Skeletal muscle cell (primary cell): Measurements from ENCODE around the gene IDH3G.
A peak's percentile ranks its signal among the peaks of the same experiment; 100 is the strongest.

Source experiments
- DNase-seq: peaks from one replicate; pipeline ENCODE4 v3.0.0-alpha.2; 2010; ENCODE audit warnings: low read depth
- H3K4me3 ChIP-seq: 2 replicates; pipeline ENCODE4 v1.5.1; 2011; ENCODE audit warnings: low read depth, mild to moderate bottlenecking, control low read depth, low read length, moderate library complexity

IDH3G gene

GRCh38 chrX:153794018-153794896, at the start of gene IDH3G, which contains the start of gene SSR4:
IDH3G (minus strand) TSS chrX:153794375; CDS start chrX:153794326, 49 bp downstream.
SSR4 (plus strand) TSS chrX:153794668; CDS start chrX:153794688, 20 bp downstream.
- H3K4me3 ChIP-seq, result peak within 1 kb of the TSS; percentile 74
- DNase-seq, result peak; percentile 82

DNA sequence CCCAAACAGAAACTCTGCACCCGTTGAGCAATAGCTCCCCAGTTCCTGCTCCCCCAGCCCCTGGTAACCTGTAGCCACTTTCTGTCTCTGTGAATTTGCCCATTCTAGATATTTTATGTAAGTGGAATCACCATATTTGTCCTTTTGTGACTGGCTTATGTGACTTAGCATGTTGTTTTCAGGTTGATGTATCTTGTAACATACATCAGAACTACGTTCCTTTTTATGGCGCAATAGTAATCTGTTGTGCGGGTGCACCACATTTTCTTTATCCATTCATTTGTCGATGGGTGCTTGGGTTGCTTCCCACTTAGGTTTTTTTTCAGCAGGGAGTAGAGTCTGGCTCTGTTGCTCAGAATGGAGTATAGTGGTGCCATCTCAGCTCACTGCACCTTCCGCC, 42.7 kb upstream of the IDH3G start:
- no peak for DNase-seq
- no peak overlapping the region for H3K4me3 ChIP-seq

DNA sequence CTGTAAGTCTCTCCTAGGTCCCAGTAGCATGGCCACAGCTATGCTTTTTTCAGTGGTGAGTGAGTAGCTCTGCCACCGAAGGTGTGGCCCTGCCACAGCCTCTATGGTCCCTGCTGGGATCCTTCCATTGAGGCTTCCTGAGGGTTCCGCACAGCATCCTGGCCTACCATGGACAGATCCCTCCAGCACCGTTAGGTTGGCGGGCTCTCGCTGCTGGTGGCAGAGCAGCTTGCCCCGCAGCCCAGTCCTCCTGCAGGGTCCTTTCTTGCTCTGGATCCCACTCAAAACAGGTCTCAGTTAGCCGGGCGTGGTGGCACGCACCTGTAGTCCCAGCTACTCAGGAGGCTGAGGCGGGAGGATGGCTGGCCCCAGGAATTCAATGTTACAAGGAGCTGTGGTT, 38.6 kb upstream of the IDH3G start:
- no peak overlapping the region for H3K4me3 ChIP-seq
- DNase-seq, result no peak

DNA sequence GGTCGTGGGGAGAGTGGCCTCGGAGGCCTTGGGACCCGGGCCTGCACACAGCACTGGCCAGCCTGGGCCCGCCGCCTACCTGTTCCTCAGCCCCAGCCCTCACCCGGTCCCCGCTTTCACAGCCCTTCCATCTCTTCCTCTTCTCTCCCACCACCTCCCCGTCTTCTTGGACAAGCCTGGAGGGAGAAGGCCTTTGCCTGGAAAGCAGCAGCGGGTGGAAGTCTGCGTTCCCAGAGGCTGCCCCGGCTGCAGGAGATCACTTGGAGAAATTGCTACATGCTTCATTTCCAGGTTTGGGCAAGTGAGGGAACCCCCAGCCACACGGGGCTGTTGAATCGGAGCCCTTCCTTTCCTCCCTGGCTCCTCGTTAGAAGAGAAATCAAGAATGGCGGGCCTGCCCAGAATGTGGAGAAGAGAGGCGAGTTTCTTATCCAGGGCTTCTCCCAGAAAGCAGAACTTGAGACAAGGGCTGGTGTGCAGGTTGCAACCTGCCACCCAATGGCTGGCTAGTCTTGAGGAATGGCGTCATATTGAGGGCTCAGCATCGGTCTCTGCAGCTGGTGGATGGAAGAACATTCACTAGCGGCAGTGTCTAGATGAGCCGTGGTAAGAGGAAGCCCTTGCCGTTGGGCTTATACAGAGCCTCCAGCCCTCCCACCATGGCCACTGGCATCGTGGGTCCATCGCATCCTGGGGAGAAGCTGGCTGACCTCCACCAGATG, 37.4 kb upstream of the IDH3G start:
- no peak overlapping the region for H3K4me3 ChIP-seq
- DNase-seq, result no peak

DNA sequence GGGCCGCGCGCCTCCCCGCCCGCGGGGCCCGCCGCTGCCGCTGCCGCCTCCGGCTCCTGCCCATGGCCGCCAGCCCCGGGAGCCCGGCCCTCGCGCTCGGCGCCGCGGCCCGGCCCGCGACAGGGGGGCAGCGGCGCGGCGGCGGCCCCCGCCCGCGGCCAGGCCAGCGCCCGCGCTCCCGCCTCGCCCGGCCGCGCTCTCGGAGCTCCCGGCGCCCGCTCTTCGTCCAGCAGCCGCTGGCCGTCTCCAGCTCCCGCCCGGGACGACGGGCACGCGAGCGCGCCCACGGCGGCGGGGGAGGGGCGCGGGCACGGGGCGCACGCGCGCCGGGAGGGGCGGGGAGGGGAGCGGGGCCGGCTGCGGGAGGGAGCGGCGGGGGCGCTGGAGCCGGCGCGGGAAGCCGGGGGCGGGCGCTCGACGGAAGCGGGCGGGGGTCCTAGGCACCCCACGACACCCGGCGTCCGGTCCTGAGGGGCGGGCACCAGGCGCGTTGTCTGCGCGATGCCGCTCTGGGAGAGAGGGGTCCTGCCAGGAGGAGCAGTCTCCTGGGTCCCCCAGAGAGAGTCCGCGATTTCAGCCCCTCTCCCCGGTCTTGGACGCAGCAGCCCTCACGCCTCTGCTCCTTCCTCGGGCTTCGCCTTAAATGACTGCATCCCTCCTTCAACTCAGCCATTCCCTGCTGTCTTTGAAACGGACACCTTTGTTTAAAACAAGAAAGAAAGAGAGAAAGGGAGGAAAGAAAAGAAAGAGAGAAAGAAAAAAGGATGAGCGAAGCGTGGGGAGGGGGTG, 36.7 kb upstream of the IDH3G start:
- DNase-seq, result no peak
- H3K4me3 ChIP-seq, result no peak overlapping the region

DNA sequence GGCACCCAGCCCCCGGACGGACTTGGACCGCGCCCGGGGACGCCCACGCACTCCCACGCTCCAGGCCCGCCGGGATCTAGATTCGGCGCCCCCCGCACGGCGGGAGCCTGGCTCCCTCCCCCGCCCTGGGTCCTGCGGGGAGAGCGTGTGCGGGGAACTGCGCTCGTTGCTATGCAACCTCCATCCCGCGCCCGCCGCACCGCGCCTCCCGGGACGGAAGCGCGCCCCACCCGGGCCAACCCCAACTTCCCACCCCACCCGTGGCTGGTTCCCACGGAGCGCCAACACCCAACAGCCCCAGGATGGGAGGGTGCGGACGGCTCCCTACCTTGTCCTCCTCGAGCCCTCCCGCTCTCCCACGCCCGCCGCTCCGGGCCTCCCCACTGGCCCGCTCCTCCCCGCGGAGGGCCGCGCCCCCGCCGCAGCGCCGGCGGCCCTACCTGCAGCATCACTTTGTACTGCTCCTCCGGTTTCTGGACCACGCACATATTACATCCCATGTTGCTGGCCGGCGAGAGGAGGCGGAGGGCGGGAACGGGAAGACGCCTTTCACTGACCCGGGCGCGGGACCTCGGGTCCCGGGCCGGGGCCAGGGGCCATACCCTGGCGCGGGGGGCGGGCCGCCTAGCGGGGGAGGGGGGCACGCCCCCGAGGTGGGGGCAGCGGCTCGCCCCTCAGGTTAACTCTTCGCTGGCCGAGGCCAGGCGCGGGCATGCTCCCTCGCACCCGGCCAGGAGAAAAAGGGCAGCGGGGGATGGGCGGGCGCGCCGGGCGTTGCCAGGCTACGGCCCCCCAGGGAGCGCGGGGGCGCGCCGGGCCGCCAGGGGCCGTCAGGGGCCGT, 35.8 kb upstream of the IDH3G start, which contains the start of gene PDZD4:
TSS of gene PDZD4 (minus strand) at position 746 of the 841 bp plus-strand sequence. CDS start at position 500, 246 bp downstream.
- no peak for DNase-seq
- peak within 1 kb of the TSS; percentile 20 for H3K4me3 ChIP-seq

DNA sequence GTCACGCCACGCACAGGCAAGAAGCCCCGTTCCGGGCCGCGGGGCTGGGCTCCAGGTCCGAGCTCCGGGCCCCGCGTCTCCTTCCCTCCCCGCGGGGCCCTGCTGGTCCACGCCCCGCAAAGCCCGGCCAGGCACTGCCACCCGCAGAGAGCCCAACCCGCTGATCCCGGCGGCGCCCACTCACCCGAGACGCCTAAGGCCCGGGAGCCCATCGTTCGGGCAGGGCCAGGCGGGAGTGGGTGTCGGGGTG, 35.3 kb upstream of the IDH3G start:
- DNase-seq, result no peak
- H3K4me3 ChIP-seq, result no peak overlapping the region

GRCh38 chrX:153828723-153829548, 34.8 kb upstream of the IDH3G start:
- DNase-seq, result no peak
- H3K4me3 ChIP-seq, result no peak overlapping the region

DNA sequence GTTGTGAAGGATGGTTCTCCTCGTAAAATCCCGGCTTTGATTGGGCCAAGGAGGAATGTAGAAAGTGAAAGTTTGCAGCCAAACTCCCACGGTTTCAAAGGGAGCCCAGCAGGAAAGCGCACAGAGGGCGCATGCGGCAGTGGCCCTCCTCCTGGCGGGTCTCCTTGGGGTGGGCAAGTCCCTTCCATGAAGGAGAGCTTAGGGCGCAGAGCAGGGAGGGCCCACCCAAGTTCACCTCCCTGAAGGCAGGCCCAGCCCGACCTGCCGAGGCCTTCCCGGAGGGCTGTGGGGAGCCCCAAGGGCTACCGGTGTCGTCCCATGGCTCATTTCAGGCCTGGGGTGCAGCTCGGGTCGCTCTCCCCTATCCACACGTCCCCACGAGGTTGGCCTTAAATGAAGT, 34.1 kb upstream of the IDH3G start:
- H3K4me3 ChIP-seq, result no peak overlapping the region

DNA sequence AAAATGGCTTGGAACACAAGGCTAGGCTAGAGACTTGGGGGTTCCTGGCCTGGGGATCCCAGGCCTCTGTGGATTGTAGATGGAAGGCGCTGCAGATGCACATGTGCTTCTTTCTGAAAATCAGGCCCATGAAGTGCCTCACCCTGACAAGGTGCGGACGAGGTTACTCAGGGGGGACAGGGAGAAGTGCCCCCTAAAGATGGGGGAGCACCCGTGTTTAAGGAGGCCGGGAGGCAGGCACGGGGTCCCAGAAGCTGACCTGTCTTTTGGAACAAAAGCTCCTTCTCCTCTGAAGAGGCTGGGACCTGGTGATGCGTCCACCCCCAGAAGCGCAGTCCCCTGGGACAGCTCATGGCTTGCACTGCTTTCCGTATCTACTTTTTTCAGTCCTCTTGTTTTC, 33.7 kb upstream of the IDH3G start:
- no peak for DNase-seq
- H3K4me3 ChIP-seq, result no peak overlapping the region

More for the DNA sequence above, 34.1 kb upstream of the IDH3G start:
- no peak for DNase-seq

- no peak overlapping the region for H3K4me3 ChIP-seq
- no peak for DNase-seq
These were observed 32.8 kb upstream of the IDH3G start for GRCh38 chrX:153827016-153827415.

DNA sequence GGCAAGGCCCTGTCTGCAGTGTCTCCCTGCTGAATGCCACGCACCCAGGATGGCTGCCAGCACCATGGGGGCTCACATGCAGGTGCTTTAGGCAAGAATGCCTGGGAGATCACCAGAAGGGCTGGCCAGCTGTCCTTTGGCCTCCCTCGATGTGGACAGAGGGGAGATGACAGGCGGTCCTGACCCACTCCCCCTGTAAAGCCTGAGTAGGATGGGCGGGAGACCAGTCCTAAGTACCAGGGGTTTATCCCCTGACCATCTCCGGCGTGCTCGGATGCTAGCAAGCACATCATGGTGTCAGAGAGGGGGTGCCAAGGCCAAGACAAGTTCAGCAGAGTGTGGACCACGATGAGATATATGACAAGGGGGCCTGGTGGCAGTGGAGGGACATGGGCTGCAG, 30.9 kb upstream of the IDH3G start:
- no peak overlapping the region for H3K4me3 ChIP-seq
- DNase-seq, result no peak

GRCh38 chrX:153824348-153824747, 30.2 kb upstream of the IDH3G start:
- DNase-seq, result no peak

GRCh38 chrX:153821066-153821465, 26.9 kb upstream of the IDH3G start:
- H3K4me3 ChIP-seq, result no peak overlapping the region
- no peak for DNase-seq

More at GRCh38 chrX:153824348-153824747, 30.2 kb upstream of the IDH3G start:
- no peak overlapping the region for H3K4me3 ChIP-seq

GRCh38 chrX:153820601-153821000, 26.4 kb upstream of the IDH3G start:
- H3K4me3 ChIP-seq, result no peak overlapping the region
- DNase-seq, result no peak

DNA sequence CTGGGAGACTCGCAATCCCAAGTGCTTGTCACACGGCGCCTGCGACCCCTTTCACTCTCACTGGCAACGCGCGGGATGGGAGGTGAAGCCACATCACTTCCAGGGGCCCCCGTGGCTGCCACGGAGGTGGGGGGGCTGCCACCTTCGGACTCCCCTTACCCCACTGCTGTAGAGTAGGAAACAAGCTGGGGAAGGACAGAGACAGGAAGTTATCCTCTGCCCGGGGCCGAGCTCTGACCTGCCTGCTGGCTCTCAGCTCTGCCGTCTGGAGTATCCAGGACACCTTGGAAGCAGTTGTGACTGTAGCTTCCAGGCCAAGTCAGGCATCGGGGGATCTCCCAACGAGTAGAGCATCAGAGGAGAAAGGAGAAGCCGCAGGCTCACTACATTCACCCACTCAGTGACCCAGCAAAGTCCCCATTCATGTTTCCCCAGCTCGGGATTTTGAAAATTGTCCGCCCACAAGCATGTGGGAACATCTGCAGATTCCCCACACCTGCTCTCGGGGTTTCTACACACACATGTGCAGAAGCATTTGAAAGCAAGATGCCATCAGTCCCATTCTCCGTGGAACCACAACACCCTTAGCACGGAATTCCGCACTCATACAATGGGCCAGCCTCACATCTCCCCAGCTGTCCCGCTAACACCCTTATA, 25.3 kb upstream of the IDH3G start:
- no peak for DNase-seq
- peak overlapping the region; percentile 32 for H3K4me3 ChIP-seq

DNA sequence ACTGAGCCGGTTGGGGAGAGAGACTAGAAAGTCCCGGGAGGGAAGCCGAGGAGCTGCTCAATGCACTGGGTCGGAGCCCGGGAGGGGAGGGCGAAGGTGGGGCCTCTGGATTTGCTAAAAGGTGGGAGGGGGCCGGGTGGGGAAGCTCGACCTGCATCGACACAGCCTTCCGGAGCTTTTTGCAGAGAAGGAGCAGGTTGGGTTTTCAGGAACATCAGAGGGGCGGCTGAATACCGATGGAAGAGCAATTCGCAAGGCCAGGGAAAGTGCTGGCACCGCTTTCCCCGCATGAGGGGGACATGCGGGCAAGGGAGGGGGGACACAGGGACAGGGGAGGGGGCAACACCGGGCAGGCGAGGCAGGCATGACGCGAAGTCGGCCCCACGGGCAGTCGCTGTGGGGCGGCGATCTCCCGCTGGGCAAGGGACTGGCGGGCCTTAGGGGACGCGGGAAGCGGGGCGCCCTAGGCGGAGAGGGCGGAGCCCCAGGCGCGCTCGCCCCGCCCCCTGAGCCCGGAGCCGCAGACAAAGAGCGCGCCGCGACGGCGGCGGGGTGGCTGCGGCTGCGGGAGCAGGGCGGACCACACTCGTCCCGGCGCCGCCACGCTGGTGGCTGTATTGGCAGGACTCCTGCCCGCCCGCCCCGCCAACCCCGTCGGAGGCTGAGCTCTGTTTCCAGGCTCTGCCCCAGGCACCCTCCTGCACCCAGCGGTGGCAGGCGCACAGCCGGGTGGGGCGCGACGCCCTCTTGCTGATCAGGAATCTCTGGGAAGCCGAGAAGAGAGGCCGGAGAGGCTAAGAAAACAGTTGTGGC, 24.6 kb upstream of the IDH3G start:
- peak overlapping the region; percentile 32 for H3K4me3 ChIP-seq
- no peak for DNase-seq
